ENCODE results near the gene IGSF9.

- TF ChIP-seq POLR2A (IDR thresholded peaks at IDR 0.05; ENCODE audit: low read length), result no peak
- no peak for TF ChIP-seq GATA1 (IDR thresholded peaks at IDR 0.05; ENCODE audit: low read depth, low read length)
Measured at GRCh38 chr1:159927849-159928431, 17.5 kb downstream of the IGSF9 start.
